H9 (cell line): Measurements from ENCODE around the gene JPT2. TPM values are rescaled to one million over a fixed set of nuclear protein-coding genes. Genes with fewer than 3 reads are reported as not detected.

Source experiments
- DNase-seq: peaks from one replicate; pipeline ENCODE4 v3.0.0-alpha.2; 2017
- H2AFZ ChIP-seq: one replicate; pipeline ENCODE4 v1.6.1; 2013; ENCODE audit warnings: mild to moderate bottlenecking, low read length, control low read depth, moderate library complexity
- H2AK5ac ChIP-seq: 2 replicates; pipeline ENCODE4 v1.6.1; 2013; ENCODE audit warnings: low read length, control low read depth, mixed read lengths; ENCODE audit not compliant: insufficient read length
- H2BK120ac ChIP-seq: one replicate; pipeline ENCODE4 v1.6.1; 2013; ENCODE audit warnings: low read depth, mild to moderate bottlenecking, low read length, control low read depth, inconsistent platforms; ENCODE audit not compliant: poor library complexity, severe bottlenecking
- H2BK12ac ChIP-seq: 2 replicates; pipeline ENCODE4 v1.6.1; 2013; ENCODE audit warnings: low read length, control low read depth, mixed read lengths, low read depth; ENCODE audit not compliant: insufficient read length
- H2BK15ac ChIP-seq: 2 replicates; pipeline ENCODE4 v1.6.1; 2013; ENCODE audit warnings: low read depth, low read length, control low read depth
- H2BK20ac ChIP-seq: one replicate; pipeline ENCODE4 v1.6.1; 2013; ENCODE audit warnings: low read depth, mild to moderate bottlenecking, low read length, control low read depth, inconsistent platforms; ENCODE audit not compliant: poor library complexity, severe bottlenecking
- H2BK5ac ChIP-seq: 2 replicates; pipeline ENCODE4 v1.6.1; 2013; ENCODE audit warnings: low read length, control low read depth, mixed read lengths; ENCODE audit not compliant: insufficient read length
- H3K14ac ChIP-seq: 2 replicates; pipeline ENCODE4 v1.6.1; 2013; ENCODE audit warnings: low read length, control low read depth; ENCODE audit not compliant: insufficient read depth
- H3K18ac ChIP-seq: 2 replicates; pipeline ENCODE4 v1.6.1; 2013; ENCODE audit warnings: low read depth, mild to moderate bottlenecking, mixed read lengths, low read length, control low read depth; ENCODE audit not compliant: insufficient read length
- H3K23ac ChIP-seq: 2 replicates; pipeline ENCODE4 v1.6.1; 2013; ENCODE audit warnings: low read length, control low read depth, mixed read lengths, low read depth; ENCODE audit not compliant: insufficient read length
- H3K23me2 ChIP-seq: 2 replicates; pipeline ENCODE4 v1.6.1; 2013; ENCODE audit warnings: low read depth, mild to moderate bottlenecking, mixed read lengths, low read length, control low read depth; ENCODE audit not compliant: insufficient read length, poor library complexity, severe bottlenecking
- H3K27ac ChIP-seq: 2 replicates; pipeline ENCODE4 v1.5.1; 2013; ENCODE audit warnings: low read length, control low read depth, mixed read lengths, low read depth; ENCODE audit not compliant: insufficient read length
- H3K27me3 ChIP-seq: 2 replicates; pipeline ENCODE4 v1.6.1; 2013; ENCODE audit warnings: low read length, control low read depth, inconsistent platforms; ENCODE audit not compliant: insufficient read depth
- H3K4ac ChIP-seq: 2 replicates; pipeline ENCODE4 v1.6.1; 2013; ENCODE audit warnings: low read depth, mild to moderate bottlenecking, control low read depth, inconsistent platforms, low read length, moderate library complexity
- H3K4me1 ChIP-seq: 2 replicates; pipeline ENCODE4 v1.6.1; 2013; ENCODE audit warnings: low read length, control low read depth, inconsistent platforms; ENCODE audit not compliant: insufficient read depth
- H3K4me2 ChIP-seq: 2 replicates; pipeline ENCODE4 v1.6.1; 2013; ENCODE audit warnings: low read length, control low read depth, mixed read lengths; ENCODE audit not compliant: insufficient read length, insufficient read depth
- H3K56ac ChIP-seq: 2 replicates; pipeline ENCODE4 v1.6.1; 2013; ENCODE audit warnings: low read depth, mild to moderate bottlenecking, mixed read lengths, low read length, control low read depth; ENCODE audit not compliant: insufficient read length
- H3K79me1 ChIP-seq: 2 replicates; pipeline ENCODE4 v1.6.1; 2013; ENCODE audit warnings: low read depth, mild to moderate bottlenecking, moderate library complexity, low read length, control low read depth, inconsistent platforms; ENCODE audit not compliant: insufficient read depth, poor library complexity, severe bottlenecking
- H3K79me2 ChIP-seq: 2 replicates; pipeline ENCODE4 v1.6.1; 2013; ENCODE audit warnings: low read length, control low read depth, inconsistent platforms; ENCODE audit not compliant: insufficient read depth
- H3K9ac ChIP-seq: 2 replicates; pipeline ENCODE4 v1.6.1; 2013; ENCODE audit warnings: low read length, control low read depth, mixed read lengths; ENCODE audit not compliant: insufficient read length; ENCODE audit errors: extremely low read depth
- H3K9me3 ChIP-seq: one replicate; pipeline ENCODE4 v1.6.1; 2013; ENCODE audit warnings: low read depth, low read length, inconsistent platforms; ENCODE audit not compliant: control insufficient read depth
- H3T11ph ChIP-seq: one replicate; pipeline ENCODE4 v1.6.1; 2013; ENCODE audit warnings: mild to moderate bottlenecking, low read length, control low read depth, inconsistent platforms
- H4K20me1 ChIP-seq: one replicate; pipeline ENCODE4 v1.6.1; 2013; ENCODE audit not compliant: control insufficient read depth, insufficient read length, insufficient read depth
- H4K5ac ChIP-seq: 2 replicates; pipeline ENCODE4 v1.6.1; 2013; ENCODE audit warnings: low read depth, mild to moderate bottlenecking, mixed read lengths, low read length, control low read depth; ENCODE audit not compliant: insufficient read length
- H4K8ac ChIP-seq: replicated peaks from 2 replicates; pipeline ENCODE4 v1.6.1; 2013; ENCODE audit warnings: low read length, control low read depth, mixed read lengths, low read depth; ENCODE audit not compliant: insufficient read length
- H4K91ac ChIP-seq: 2 replicates; pipeline ENCODE4 v1.6.1; 2013; ENCODE audit warnings: low read depth, mild to moderate bottlenecking, moderate library complexity, mixed read lengths, low read length, control low read depth; ENCODE audit not compliant: insufficient read length
- H3K27ac Mint-ChIP-seq, 3 experiments: 2 replicates in 2 of 3; 3 replicates in 1 of 3; pipeline ENCODE4 v1.8.0; 2020 to 2021; ENCODE audit warnings: mixed read lengths in 3 of 3, mild to moderate bottlenecking in 1 of 3, moderate library complexity in 1 of 3
- H3K27me3 Mint-ChIP-seq: 2 replicates; pipeline ENCODE4 v1.8.0; 2021; ENCODE audit warnings: low read depth, mild to moderate bottlenecking, moderate library complexity, mixed read lengths
- H3K36me3 Mint-ChIP-seq, 3 experiments: 2 replicates in 2 of 3; 3 replicates in 1 of 3; pipeline ENCODE4 v1.8.0; 2020 to 2021; ENCODE audit warnings: low read depth in 3 of 3, mixed read lengths in 3 of 3; ENCODE audit not compliant: insufficient read depth in 1 of 3
- H3K4me1 Mint-ChIP-seq, 2 experiments: 2 replicates each; pipeline ENCODE4 v1.8.0; 2020; ENCODE audit warnings: mixed read lengths in 2 of 2
- H3K4me3 Mint-ChIP-seq, 2 experiments: 2 replicates in 1 of 2; 3 replicates in 1 of 2; pipeline ENCODE4 v1.8.0; 2020 to 2021; ENCODE audit warnings: mild to moderate bottlenecking in 2 of 2, mixed read lengths in 2 of 2, moderate library complexity in 1 of 2
- H3K9me3 Mint-ChIP-seq, 2 experiments: 2 replicates in 1 of 2; 3 replicates in 1 of 2; pipeline ENCODE4 v1.8.0; 2020; ENCODE audit warnings: mild to moderate bottlenecking in 2 of 2, mixed read lengths in 2 of 2, moderate library complexity in 1 of 2
- total RNA-seq: library from RNA; stranded (reverse); gene quantifications from 2 replicates; pipeline ENCODE4 v1.2.1, GENCODE V29; 2021
- TF ChIP-seq, protein P1 (sequence below): fragments of 200-600 bp; sonication (generic); conservative IDR thresholded peaks from 3 replicates; pipeline ENCODE4 v1.8.0; 2021; ENCODE audit warnings: antibody characterized with exemption, mild to moderate bottlenecking

Gene JPT2
- total RNA-seq, 1 experiment from 2014 or later, result 206 TPM

DNA sequence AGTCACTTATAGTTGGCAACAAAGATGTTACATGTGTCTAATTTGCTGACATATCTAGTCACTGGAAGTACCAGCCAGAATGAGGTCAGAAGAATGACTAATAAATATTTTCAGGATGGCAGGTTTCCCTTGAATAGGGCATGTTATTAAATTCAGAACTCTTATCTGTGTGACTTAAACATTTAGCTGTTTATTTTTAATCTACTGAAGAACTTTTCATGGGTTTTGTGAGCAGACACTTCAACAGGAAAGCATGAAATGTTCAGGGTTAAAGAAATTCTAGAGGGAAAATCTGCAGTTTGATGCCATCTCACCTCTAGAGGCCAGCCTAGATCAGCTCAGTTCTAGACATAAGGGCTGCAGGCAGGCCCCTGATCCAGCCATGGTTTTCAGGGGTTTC lies 13.2 kb downstream of the JPT2 start:
- H2AK5ac ChIP-seq, result no peak overlapping the region
- no peak overlapping the region for H3K9ac ChIP-seq
- H2AFZ ChIP-seq, result no peak overlapping the region
- H3T11ph ChIP-seq, result no peak overlapping the region
- no peaks in the 10 kb centered on the region; the same call in 1 of the 2 replicates for H3K27me3 ChIP-seq
- peaks cover 39 to 93% (median 89%) of the 10 kb centered on the region in 3 experiments for H3K36me3 Mint-ChIP-seq
- TF ChIP-seq, protein P1, sequence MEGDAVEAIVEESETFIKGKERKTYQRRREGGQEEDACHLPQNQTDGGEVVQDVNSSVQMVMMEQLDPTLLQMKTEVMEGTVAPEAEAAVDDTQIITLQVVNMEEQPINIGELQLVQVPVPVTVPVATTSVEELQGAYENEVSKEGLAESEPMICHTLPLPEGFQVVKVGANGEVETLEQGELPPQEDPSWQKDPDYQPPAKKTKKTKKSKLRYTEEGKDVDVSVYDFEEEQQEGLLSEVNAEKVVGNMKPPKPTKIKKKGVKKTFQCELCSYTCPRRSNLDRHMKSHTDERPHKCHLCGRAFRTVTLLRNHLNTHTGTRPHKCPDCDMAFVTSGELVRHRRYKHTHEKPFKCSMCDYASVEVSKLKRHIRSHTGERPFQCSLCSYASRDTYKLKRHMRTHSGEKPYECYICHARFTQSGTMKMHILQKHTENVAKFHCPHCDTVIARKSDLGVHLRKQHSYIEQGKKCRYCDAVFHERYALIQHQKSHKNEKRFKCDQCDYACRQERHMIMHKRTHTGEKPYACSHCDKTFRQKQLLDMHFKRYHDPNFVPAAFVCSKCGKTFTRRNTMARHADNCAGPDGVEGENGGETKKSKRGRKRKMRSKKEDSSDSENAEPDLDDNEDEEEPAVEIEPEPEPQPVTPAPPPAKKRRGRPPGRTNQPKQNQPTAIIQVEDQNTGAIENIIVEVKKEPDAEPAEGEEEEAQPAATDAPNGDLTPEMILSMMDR, result 0 out of 3 replicates have a peak, but pooled peaks have one; percentile 17
- no peak overlapping the region for H3K27ac ChIP-seq
- no peak overlapping the region for H3K14ac ChIP-seq
- H3K23me2 ChIP-seq, result no peaks in the 10 kb centered on the region
- peaks cover 3% of the 10 kb centered on the region for H3K79me1 ChIP-seq
- no peak overlapping the region for H2BK12ac ChIP-seq
- no peak overlapping the region for H2BK20ac ChIP-seq
- no peaks in the 10 kb centered on the region for H3K4me1 Mint-ChIP-seq
- H3K23ac ChIP-seq, result no peak overlapping the region
- no peak overlapping the region for H2BK15ac ChIP-seq
- H4K5ac ChIP-seq, result no peak overlapping the region
- H3K27me3 Mint-ChIP-seq, result no peaks in the 10 kb centered on the region
- no peak overlapping the region for H4K91ac ChIP-seq
- H4K20me1 ChIP-seq, result no peaks in the 10 kb centered on the region
- DNase-seq, result no peak
- H2BK5ac ChIP-seq, result no peak overlapping the region
- peaks cover 27% of the 10 kb centered on the region; the same call in 1 of the 2 replicates for H3K79me2 ChIP-seq
- no peak overlapping the region for H4K8ac ChIP-seq
- no peaks in the 10 kb centered on the region for H3K9me3 Mint-ChIP-seq
- no peaks in the 10 kb centered on the region for H3K9me3 ChIP-seq
- no peak overlapping the region for H3K4me2 ChIP-seq
- no peaks in the 10 kb centered on the region; the same call in 1 of the 2 replicates for H3K4me1 ChIP-seq
- no peak overlapping the region for H3K56ac ChIP-seq
- no peak overlapping the region for H3K4ac ChIP-seq
- no peak overlapping the region for H2BK120ac ChIP-seq
- peak overlapping the region in 1 of 3 experiments; percentile 40; a peak in 1 of 7 replicates for H3K27ac Mint-ChIP-seq
- H3K4me3 Mint-ChIP-seq, result no peak overlapping the region
- no peak overlapping the region for H3K18ac ChIP-seq
